GM12878 (cell line): ENCODE results near the gene LOX. TPM values are rescaled to one million over a fixed set of nuclear protein-coding genes. Genes with fewer than 3 reads are reported as not detected.

Source experiments
- ATAC-seq: fragments of 200-7000 bp; cut with Tn5 transposase; 3 replicates; pipeline ENCODE4 v1.9.1; 2020; ENCODE audit warnings: mild to moderate bottlenecking, moderate library complexity
- BruUV-seq: library from RNA; stranded (reverse); fragments of 400-500 nt; replicated peaks from 2 replicates; lab custom pipeline; 2021; lab: Mats Ljungman, UMichigan
- CTCF ChIA-PET: fragments of 300-600 bp; sonication (Branson Sonifier 250); formaldehyde crosslinking; extraction: SDS; loops from one replicate; lab custom pipeline; 2021; ENCODE audit warnings: inconsistent platforms; lab: Yijun Ruan, JAX
- POLR2A ChIA-PET: fragments of 350-600 bp; formaldehyde crosslinking; extraction: SDS; loops from one replicate; lab custom pipeline; 2021; ENCODE audit warnings: inconsistent platforms; lab: Charles Lee
- RAD21 ChIA-PET: fragments of 300-600 bp; sonication (Branson Sonifier 250); formaldehyde crosslinking; loops from one replicate; lab custom pipeline; 2023; ENCODE audit warnings: antibody characterized with exemption; ENCODE audit not compliant: unreplicated experiment; lab: Charles Lee
- SMC1A ChIA-PET: fragments of 300-600 bp; sonication (Branson Sonifier 250); formaldehyde crosslinking; loops from one replicate; lab custom pipeline; 2023; ENCODE audit not compliant: unreplicated experiment, uncharacterized antibody; lab: Charles Lee
- DNase-seq: peaks from one replicate; pipeline ENCODE4 v3.0.0-alpha.2; 2011; ENCODE audit warnings: low read depth, low spot score
- FAIRE-seq: peaks from 3 replicates; lab custom pipeline; 2011; peaks lifted over from hg19 to GRCh38; lab: Jason Lieb, UNC
- H2AFZ ChIP-seq: 2 replicates; pipeline ENCODE4 v1.6.0; 2011; ENCODE audit warnings: low read depth, low read length, control low read depth; ENCODE audit not compliant: control insufficient read depth
- H3K27ac ChIP-seq: 2 replicates; pipeline ENCODE4 v1.5.1; 2011; ENCODE audit warnings: control low read depth; ENCODE audit not compliant: control insufficient read depth, insufficient read depth
- H3K27me3 ChIP-seq, 2 experiments: replicated peaks in 1 of 2; 2 replicates each; pipeline versions ENCODE4 v1.6.0 to v1.6.1; 2011; ENCODE audit warnings: low read length in 1 of 2; ENCODE audit not compliant: control insufficient read depth in 2 of 2, insufficient read depth in 2 of 2
- H3K36me3 ChIP-seq, 2 experiments: 2 replicates each; pipeline ENCODE4 v1.5.1; 2011; ENCODE audit warnings: low read length in 1 of 2; ENCODE audit not compliant: control insufficient read depth in 2 of 2, insufficient read depth in 2 of 2
- H3K4me1 ChIP-seq: 2 replicates; pipeline ENCODE4 v1.6.1; 2011; ENCODE audit warnings: mild to moderate bottlenecking, low read length, moderate library complexity, mixed read lengths; ENCODE audit not compliant: control insufficient read depth, insufficient read depth
- H3K4me2 ChIP-seq: 2 replicates; pipeline ENCODE4 v1.6.0; 2011; ENCODE audit warnings: control low read depth; ENCODE audit not compliant: control insufficient read depth, insufficient read depth
- H3K4me3 ChIP-seq: fragments of 200-600 bp; sonication (generic); 2 replicates; pipeline ENCODE4 v1.5.1; 2016
- H3K79me2 ChIP-seq: 2 replicates; pipeline ENCODE4 v1.6.0; 2011; ENCODE audit warnings: low read length; ENCODE audit not compliant: control insufficient read depth, insufficient read depth
- H3K9ac ChIP-seq: 2 replicates; pipeline ENCODE4 v1.8.0; 2011; ENCODE audit warnings: low read length, control low read depth, mixed read lengths; ENCODE audit not compliant: control insufficient read depth, insufficient read depth
- H3K9me3 ChIP-seq: replicated peaks from 3 replicates; pipeline ENCODE4 v1.5.1; 2011; ENCODE audit warnings: mild to moderate bottlenecking, low read length; ENCODE audit not compliant: control insufficient read depth, insufficient read depth
- H4K20me1 ChIP-seq: 2 replicates; pipeline ENCODE4 v1.6.0; 2011; ENCODE audit not compliant: control insufficient read depth, insufficient read depth
- CREB1 ChIP-seq: IDR thresholded peaks from 2 replicates; pipeline ENCODE4 v1.6.1; 2012; ENCODE audit warnings: low read depth, mild to moderate bottlenecking, inconsistent platforms
- FOXM1 ChIP-seq: IDR thresholded peaks from 2 replicates; pipeline ENCODE4 v1.6.1; 2012; ENCODE audit warnings: low read depth, mild to moderate bottlenecking, inconsistent platforms, low read length, moderate library complexity
- IKZF1 ChIP-seq: fragments of 450-650 bp; conservative IDR thresholded peaks from 2 replicates; pipeline ENCODE4 v1.6.1; 2017; ENCODE audit warnings: antibody characterized with exemption, mild to moderate bottlenecking
- MEF2A ChIP-seq: IDR thresholded peaks from 2 replicates; pipeline ENCODE4 v1.6.1; 2011; ENCODE audit warnings: low read depth, mild to moderate bottlenecking, low read length, moderate library complexity; ENCODE audit not compliant: insufficient read depth
- NBN ChIP-seq: fragments of 450-650 bp; IDR thresholded peaks from 2 replicates; pipeline ENCODE4 v1.6.1; 2016
- NR2C1 ChIP-seq: fragments of 450-650 bp; IDR thresholded peaks from 2 replicates; pipeline ENCODE4 v1.6.1; 2017; ENCODE audit warnings: antibody characterized with exemption, mild to moderate bottlenecking, moderate library complexity
- SMAD5 ChIP-seq: IDR thresholded peaks from 2 replicates; pipeline ENCODE4 v1.6.1; 2016; ENCODE audit warnings: antibody characterized with exemption, low read depth
- SREBF2 ChIP-seq: IDR thresholded peaks from 2 replicates; pipeline ENCODE4 v1.6.1; 2012; ENCODE audit warnings: mild to moderate bottlenecking, low read length
- ZSCAN29 ChIP-seq: fragments of 450-650 bp; IDR thresholded peaks from 2 replicates; pipeline ENCODE4 v1.6.1; 2017; ENCODE audit warnings: mild to moderate bottlenecking, moderate library complexity
- WGBS: methylation state at CpG from one replicate; pipeline ENCODE4 v1.1.6; 2016; ENCODE audit warnings: low lambda C conversion rate; ENCODE audit not compliant: insufficient replicate concordance, insufficient coverage; ENCODE audit errors: missing lambda C conversion rate; 5-methylcytosine and 5-hydroxymethylcytosine counted together
- in situ Hi-C: fragments of 300-500 bp; cut with MboI; formaldehyde crosslinking; loops from 9 replicates; pipeline ENCODE4 v1.14.3; 2018; ENCODE audit warnings: mixed read lengths
- intact Hi-C: fragments of 100-400 bp; cut with micrococcal nuclease; formaldehyde crosslinking; loops from one replicate; pipeline ENCODE4 v1.14.2; 2022; ENCODE audit not compliant: unreplicated experiment
- polyA plus RNA-seq, 11 experiments: library from polyadenylated mRNA; depleted of rRNA in 4 of 11; unstranded in 6 of 11; stranded (reverse) in 5 of 11; fragments of >200 nt; fragmentation: Nextera tagmentation in 4 of 11; fragmentation: Illumina TruSeq in 1 of 11; extraction: Ambion mirVana in 4 of 11; extraction: Trizol in 1 of 11; gene quantifications; 1 replicate in 1 of 11; 2 replicates in 10 of 11; pipeline versions ENCODE4 v1.2.1 to v1.2.3, GENCODE V29; 2011 to 2016; ENCODE audit warnings: inconsistent platforms in 2 of 11, missing spikeins in 2 of 11, low read depth in 1 of 11
- total RNA-seq, 4 experiments: library from RNA; depleted of rRNA in 3 of 4; stranded (reverse); fragments of >200 nt in 3 of 4; fragmentation: Illumina TruSeq in 1 of 4; extraction: Trizol in 1 of 4; gene quantifications; 2 replicates each; pipeline versions ENCODE4 v1.2.1 to v1.2.3, GENCODE V29; 2013 to 2021
- TF ChIP-seq, protein P1 (sequence below): fragments of 150-350 bp; IDR thresholded peaks from 2 replicates; pipeline ENCODE4 v1.6.1; 2014; ENCODE audit warnings: mild to moderate bottlenecking, low read depth, low read length

Gene LOX
- total and polyA plus RNA-seq, 10 of the 15 experiments (the other 5 are each of a cell fraction or from before 2014, with no cell fraction given), result 0.03 to 0.69 (median 0.07) TPM; not detected in 1

DNA sequence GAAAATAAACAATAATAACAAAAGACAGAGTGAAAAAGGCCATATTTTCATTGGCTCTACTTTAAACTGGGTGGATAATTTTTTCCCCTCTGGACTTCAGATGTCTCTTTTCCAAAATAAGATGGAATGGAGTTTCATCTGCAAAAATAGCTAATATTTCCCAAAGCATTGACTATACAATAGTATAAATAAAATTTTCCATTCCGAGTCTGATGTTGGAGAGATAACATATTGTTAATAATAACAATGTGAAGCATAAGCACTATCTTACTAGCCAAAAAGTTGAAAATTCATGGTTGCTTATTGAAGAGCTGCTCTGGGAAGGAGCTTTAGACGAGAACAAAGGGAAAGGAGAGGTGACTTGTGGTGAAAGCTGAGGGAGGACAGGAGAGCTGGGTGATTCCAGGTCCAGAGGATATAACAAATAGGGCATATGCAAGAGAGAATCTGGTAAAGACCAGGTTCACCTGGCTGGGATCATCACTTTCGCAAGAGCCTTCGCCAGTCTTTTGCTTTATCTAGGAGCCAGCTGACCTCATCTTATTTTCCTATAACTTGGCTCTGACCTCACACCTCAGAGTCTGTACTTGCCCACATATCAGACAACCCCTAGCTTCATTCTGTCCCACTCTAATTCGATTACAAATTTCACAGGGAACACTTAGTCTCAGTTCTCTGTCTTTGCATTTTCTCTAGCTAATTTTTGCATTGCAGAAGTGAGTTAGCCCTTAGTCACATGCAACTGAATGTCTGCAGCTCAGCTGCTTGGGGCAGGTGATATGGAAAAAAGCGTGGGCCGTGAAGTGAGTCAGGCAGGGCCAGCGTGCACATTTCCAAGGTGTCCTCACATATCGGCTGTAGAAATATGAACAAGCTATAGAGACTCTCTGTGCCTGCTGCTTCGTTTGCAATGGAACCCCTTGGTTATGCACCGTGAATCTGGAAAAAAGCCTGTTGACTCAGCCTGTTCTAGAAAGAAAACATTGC is 43.7 kb upstream of the LOX start:
- no peak overlapping the region for H2AFZ ChIP-seq
- H3K4me1 ChIP-seq, result no peaks in the 10 kb centered on the region
- no peak overlapping the region for H3K4me3 ChIP-seq
- ChIA-PET CTCF (interaction anchor here (1.0 kb wide), 1 partner anchor 13 kb away, joined by 3 read pairs; no protein-coding TSS in a partner anchor), RAD21 (no interaction called here), SMC1A (interaction anchor here (0.6 kb wide), 1 partner anchor 818 kb away, joined by 3 read pairs; no protein-coding TSS in a partner anchor), POLR2A (no interaction called here)
- DNase-seq (no peak), FAIRE-seq (no peak), ATAC-seq (no peak)
- intact Hi-C loops (no loop called here), in situ Hi-C loops (no loop called here)
- TF ChIP-seq IKZF1 (no peak), ZSCAN29 (no peak)
- H3K36me3 ChIP-seq, result no peaks in the 10 kb centered on the region
- no peak overlapping the region for H3K4me2 ChIP-seq
- H4K20me1 ChIP-seq, result no peaks in the 10 kb centered on the region
- 45% methylated on average over 11 of the region's 11 CpGs for WGBS
- H3K79me2 ChIP-seq, result no peaks in the 10 kb centered on the region
- H3K27ac ChIP-seq, result no peak overlapping the region
- no peaks in the 10 kb centered on the region for H3K9me3 ChIP-seq
- H3K27me3 ChIP-seq, result no peaks in the 10 kb centered on the region
- BruUV-seq, result no TSS peak
- no peak overlapping the region for H3K9ac ChIP-seq

DNA sequence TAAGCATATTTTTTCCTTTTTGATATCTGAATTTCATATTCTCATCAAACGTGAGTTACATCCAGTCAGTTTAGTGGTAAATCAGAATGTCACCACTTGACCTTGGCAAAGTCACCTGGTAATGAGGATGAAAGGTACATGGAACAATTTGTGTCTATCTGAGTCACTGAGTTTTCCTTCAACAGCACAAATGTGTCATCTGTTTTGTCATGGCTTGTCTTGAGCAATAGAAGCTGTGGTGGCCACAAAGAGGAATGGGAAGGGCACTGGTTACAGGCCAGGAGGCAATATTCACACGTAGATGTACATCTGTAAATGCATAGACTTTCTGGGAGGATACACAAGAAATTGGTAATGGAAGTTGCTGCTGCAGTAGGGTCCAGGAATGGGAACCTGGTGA is 42.9 kb upstream of the LOX start:
- H4K20me1 ChIP-seq, result no peaks in the 10 kb centered on the region
- H3K4me3 ChIP-seq, result no peak overlapping the region
- H3K9me3 ChIP-seq, result no peaks in the 10 kb centered on the region
- TF ChIP-seq FOXM1 (no peak), SMAD5 (no peak), NBN (no peak), MEF2A (no peak), CREB1 (no peak), NR2C1 (no peak), SREBF2 (no peak)
- TF ChIP-seq, protein P1, sequence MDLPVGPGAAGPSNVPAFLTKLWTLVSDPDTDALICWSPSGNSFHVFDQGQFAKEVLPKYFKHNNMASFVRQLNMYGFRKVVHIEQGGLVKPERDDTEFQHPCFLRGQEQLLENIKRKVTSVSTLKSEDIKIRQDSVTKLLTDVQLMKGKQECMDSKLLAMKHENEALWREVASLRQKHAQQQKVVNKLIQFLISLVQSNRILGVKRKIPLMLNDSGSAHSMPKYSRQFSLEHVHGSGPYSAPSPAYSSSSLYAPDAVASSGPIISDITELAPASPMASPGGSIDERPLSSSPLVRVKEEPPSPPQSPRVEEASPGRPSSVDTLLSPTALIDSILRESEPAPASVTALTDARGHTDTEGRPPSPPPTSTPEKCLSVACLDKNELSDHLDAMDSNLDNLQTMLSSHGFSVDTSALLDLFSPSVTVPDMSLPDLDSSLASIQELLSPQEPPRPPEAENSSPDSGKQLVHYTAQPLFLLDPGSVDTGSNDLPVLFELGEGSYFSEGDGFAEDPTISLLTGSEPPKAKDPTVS, result no peak
- intact Hi-C loops, result no loop called here
- H3K4me2 ChIP-seq, result no peak overlapping the region
- no peak for ATAC-seq
- H3K27me3 ChIP-seq, result no peaks in the 10 kb centered on the region
- H2AFZ ChIP-seq, result no peak overlapping the region
- H3K79me2 ChIP-seq, result no peaks in the 10 kb centered on the region
- H3K27ac ChIP-seq, result no peak overlapping the region
- in situ Hi-C loops, result no loop called here
- no TSS peak for BruUV-seq
- POLR2A ChIA-PET, result no interaction called here
- H3K4me1 ChIP-seq, result no peaks in the 10 kb centered on the region
- no peak overlapping the region for H3K9ac ChIP-seq
- RAD21 ChIA-PET, result no interaction called here
- no peaks in the 10 kb centered on the region for H3K36me3 ChIP-seq
- SMC1A ChIA-PET, result no interaction called here
- WGBS, result 2% methylated on average over 2 of the region's 2 CpGs
- CTCF ChIA-PET, result no interaction called here
- DNase-seq, result no peak
- FAIRE-seq, result no peak
